ENCODE results near the gene PTTG1IP.

GRCh38 chr21:44800103-44800502 is 73.4 kb downstream of the PTTG1IP start:
- TF ChIP-seq, protein P1, sequence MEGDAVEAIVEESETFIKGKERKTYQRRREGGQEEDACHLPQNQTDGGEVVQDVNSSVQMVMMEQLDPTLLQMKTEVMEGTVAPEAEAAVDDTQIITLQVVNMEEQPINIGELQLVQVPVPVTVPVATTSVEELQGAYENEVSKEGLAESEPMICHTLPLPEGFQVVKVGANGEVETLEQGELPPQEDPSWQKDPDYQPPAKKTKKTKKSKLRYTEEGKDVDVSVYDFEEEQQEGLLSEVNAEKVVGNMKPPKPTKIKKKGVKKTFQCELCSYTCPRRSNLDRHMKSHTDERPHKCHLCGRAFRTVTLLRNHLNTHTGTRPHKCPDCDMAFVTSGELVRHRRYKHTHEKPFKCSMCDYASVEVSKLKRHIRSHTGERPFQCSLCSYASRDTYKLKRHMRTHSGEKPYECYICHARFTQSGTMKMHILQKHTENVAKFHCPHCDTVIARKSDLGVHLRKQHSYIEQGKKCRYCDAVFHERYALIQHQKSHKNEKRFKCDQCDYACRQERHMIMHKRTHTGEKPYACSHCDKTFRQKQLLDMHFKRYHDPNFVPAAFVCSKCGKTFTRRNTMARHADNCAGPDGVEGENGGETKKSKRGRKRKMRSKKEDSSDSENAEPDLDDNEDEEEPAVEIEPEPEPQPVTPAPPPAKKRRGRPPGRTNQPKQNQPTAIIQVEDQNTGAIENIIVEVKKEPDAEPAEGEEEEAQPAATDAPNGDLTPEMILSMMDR (IDR thresholded peaks at IDR 0.05): peak; percentile 36; the same call in 1 of the 2 replicates
- no peak for TF ChIP-seq ZFX (IDR thresholded peaks at IDR 0.05; ENCODE audit: borderline replicate concordance)

Data from 22Rv1 (cell line).